ENCODE results near the gene KRI1. TPM values are rescaled to one million over a fixed set of nuclear protein-coding genes. Genes with fewer than 3 reads are reported as not detected.

KRI1 gene
- 21.9 TPM for total RNA-seq

DNA sequence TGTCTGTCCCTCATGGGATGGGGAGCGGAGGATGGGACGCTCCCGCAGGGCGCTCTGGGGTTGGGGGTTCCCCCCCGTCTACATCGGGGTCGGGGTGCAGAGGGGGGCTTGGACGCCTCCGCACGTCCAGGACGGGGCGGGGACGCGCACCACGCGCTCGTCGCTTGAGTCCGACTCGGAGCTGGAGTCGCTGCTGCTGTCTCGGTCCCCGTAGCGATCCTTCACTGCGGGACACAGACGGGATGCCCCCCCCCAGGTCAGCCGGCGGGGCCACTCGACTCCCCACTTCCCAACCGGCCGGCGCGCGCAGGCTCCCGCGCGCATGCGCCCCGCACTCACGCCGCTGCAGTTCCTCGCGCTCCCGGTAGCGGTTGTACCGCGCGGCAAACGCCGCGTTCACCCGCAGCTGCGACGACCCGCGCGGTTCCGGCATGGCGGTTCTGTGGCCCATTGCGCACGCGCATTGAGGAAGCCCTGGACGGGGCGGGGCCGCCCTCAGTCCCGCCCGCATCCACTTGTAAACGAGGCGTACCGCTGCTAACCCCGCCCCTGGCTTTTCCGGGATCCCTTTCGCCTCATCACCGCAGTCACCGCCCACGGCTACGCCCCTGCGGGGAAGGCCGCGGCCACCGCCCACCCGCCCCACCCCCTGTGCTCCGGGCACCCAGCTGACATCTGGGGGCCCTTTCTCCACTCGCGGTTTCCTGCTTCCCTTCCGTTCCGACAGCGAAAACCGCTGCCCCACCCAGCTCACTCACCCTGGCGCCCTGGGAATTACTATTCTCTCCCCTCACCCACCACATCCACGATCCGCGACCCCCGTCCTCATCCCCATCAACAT, at the start of gene KRI1:
KRI1 (minus strand) TSS at position 444 of the 841 bp plus-strand sequence; CDS start at position 433, 11 bp downstream.
- H3K4me1 ChIP-seq, result peaks cover 12 to 26% of the 10 kb centered on the region in 2 donors
- TF ChIP-seq, protein P1, sequence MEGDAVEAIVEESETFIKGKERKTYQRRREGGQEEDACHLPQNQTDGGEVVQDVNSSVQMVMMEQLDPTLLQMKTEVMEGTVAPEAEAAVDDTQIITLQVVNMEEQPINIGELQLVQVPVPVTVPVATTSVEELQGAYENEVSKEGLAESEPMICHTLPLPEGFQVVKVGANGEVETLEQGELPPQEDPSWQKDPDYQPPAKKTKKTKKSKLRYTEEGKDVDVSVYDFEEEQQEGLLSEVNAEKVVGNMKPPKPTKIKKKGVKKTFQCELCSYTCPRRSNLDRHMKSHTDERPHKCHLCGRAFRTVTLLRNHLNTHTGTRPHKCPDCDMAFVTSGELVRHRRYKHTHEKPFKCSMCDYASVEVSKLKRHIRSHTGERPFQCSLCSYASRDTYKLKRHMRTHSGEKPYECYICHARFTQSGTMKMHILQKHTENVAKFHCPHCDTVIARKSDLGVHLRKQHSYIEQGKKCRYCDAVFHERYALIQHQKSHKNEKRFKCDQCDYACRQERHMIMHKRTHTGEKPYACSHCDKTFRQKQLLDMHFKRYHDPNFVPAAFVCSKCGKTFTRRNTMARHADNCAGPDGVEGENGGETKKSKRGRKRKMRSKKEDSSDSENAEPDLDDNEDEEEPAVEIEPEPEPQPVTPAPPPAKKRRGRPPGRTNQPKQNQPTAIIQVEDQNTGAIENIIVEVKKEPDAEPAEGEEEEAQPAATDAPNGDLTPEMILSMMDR (IDR thresholded peaks at IDR 0.05), result peak in 2 of 3 experiments; percentile 17 to 68
- intact Hi-C loops (cut with DNase I), result loop anchor here (1.0 kb wide), 1 partner anchor 63 kb away; no protein-coding TSS in a partner anchor

DNA sequence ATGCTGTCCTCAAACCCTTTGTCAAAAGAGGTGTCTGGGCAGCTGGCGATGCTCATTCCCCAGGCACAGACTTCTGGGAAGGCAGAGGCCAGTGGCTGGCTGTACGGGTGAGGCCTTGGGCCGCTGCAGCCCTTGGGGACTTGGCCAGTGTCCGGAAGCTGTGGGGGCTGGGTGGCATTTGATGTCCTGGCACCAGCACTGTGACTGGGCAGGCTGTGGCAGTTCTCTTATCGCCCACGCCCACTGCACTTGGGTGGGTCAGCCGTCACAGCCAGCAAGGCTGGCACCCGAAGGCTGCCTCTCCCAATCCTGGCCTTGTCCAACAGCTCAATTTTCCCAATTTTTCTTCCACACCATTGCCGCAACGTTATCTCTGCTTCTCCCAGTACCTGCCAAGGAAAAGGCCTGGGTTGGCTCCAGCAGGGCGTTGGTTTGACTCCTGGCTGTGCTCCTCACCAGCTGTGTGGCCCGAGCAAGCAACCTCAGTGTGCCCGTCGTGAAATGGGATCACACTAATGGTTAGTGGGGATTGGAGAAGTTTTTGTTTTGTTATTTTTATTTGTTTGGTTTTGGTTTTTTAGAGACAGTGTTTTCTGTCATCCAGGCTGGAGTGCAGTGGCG, 46.8 kb upstream of the KRI1 start:
- Histone ChIP-seq H3K27me3 (no peaks in the 10 kb centered on the region), H3K4me3 (peak overlapping the region in 1 of 2 donors; percentile 11), H3K4me1 (peaks cover 17 to 31% of the 10 kb centered on the region in 2 donors), H3K9me3 (no peaks in the 10 kb centered on the region), H3K27ac (peak overlapping the region; percentile 66 to 73), H3K36me3 (no peaks in the 10 kb centered on the region)
- DNase-seq (ENCODE audit: low spot score in 2 of 2), result peak; percentile 24 to 92
- intact Hi-C loops (cut with DNase I), result no loop called here
- TF ChIP-seq, protein P1 (IDR thresholded peaks at IDR 0.05), result no peak

More for the DNA sequence above, at the start of gene KRI1:
- peak within 1 kb of the TSS; percentile 78 to 93 for H3K27ac ChIP-seq
- DNase-seq (ENCODE audit: low spot score in 2 of 2), result peak; percentile 94 to 99
- H3K36me3 ChIP-seq, result peaks cover 0 to 8% of the 10 kb centered on the region in 2 donors
- peak within 1 kb of the TSS; percentile 61 to 98 for H3K4me3 ChIP-seq
- H3K27me3 ChIP-seq, result no peaks in the 10 kb centered on the region
- H3K9me3 ChIP-seq, result no peaks in the 10 kb centered on the region

DNA sequence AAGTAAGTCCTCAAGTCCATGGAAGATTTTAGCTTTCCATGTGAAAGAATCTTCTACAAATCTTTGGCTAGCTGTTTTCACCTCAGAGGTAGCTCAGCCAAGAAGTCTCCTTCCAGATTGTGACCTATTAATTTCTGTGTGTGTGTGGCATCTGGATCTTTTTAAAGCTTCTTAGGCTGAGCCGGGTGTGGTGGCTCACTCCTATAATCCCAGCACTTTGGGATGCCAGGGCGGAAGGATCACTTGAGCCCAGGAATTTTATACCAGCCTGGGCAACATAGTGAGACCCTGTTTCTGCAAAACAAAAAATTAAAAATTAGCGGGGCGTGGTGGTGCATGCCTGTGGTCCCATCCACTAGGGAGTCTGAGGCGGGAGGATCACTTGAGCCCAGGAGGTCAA, 46.1 kb upstream of the KRI1 start:
- peak overlapping the region; percentile 66 to 73 for H3K27ac ChIP-seq
- H3K27me3 ChIP-seq, result no peaks in the 10 kb centered on the region
- intact Hi-C loops (cut with DNase I), result no loop called here
- peaks cover 17 to 24% of the 10 kb centered on the region in 2 donors for H3K4me1 ChIP-seq
- no peak for DNase-seq (ENCODE audit: low spot score in 2 of 2)
- H3K36me3 ChIP-seq, result no peaks in the 10 kb centered on the region
- H3K9me3 ChIP-seq, result no peaks in the 10 kb centered on the region
- H3K4me3 ChIP-seq, result no peak overlapping the region
- TF ChIP-seq, protein P1 (IDR thresholded peaks at IDR 0.05), result no peak

DNA sequence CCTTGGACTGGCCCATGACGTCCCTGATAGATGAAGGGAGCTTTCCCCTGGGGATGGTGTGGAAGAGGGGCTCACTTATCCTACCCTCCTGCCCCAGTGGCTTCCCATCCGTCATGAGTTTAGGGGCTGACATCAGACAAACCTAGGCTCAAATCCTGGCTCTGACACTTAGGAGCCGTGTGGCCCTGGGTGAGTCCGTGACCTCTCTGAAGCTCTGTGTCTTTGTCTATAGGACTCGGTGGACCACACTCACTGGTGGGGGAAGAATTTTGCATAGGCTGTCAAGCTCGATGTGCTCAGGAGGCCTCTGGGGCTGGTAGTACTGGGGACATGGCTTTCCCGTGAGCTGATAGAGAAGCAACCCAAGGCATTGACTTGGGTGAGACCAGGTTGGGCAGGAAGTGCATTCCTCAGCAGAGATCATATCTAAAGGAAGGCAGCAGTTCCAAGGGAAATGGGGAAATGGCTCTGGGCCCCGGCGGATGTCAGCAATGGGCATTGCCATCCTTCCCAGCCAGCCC, 38.7 kb upstream of the KRI1 start:
- H3K27me3 ChIP-seq, result no peaks in the 10 kb centered on the region
- TF ChIP-seq, protein P1 (IDR thresholded peaks at IDR 0.05), result no peak

DNA sequence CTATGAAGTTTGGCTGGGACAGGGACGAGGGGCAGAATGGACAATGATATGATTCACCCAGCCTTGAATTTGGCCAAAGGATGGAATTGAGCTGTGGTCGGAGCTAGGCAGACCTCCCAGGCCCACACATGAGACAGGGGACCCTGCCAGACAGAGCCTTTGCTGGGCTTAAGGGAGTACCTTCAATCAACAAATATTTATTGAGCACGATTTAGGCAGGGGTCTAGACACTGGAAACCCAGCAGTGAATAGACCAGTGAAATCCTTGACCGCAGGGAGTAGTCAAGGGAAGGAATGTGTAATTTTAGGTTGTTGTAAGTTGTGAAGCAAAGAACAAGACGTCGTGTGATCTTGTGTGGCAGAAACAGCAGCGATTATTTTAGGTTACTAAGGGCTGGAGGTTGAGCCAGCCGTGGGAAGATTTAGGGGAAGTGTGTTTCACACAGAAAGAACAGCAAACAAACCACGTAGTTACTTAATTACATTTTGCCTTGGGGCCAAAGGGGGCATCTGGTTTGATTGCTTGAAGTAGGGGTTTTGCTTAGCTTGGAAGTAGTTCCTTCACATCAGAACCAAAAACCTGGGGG, 38.2 kb upstream of the KRI1 start:
- intact Hi-C loops (cut with DNase I), result loop anchor here (2.0 to 5.0 kb wide), 2 partner anchors 21 to 38 kb away; partner anchors contain the start of gene SLC44A2
- DNase-seq (ENCODE audit: low spot score in 2 of 2), result peak in 1 of 2 donors; percentile 75
- peak overlapping the region; percentile 97 to 99 for H3K4me3 ChIP-seq
- H3K9me3 ChIP-seq, result no peaks in the 10 kb centered on the region
- H3K4me1 ChIP-seq, result peaks cover 14 to 26% of the 10 kb centered on the region in 2 donors
- H3K27me3 ChIP-seq, result no peaks in the 10 kb centered on the region
- peak overlapping the region; percentile 98 to 99 for H3K27ac ChIP-seq
- H3K36me3 ChIP-seq, result no peaks in the 10 kb centered on the region
- TF ChIP-seq, protein P1 (IDR thresholded peaks at IDR 0.05), result no peak

More for the DNA sequence above, 38.7 kb upstream of the KRI1 start:
- Histone ChIP-seq H3K9me3 (no peaks in the 10 kb centered on the region), H3K4me3 (peak overlapping the region; percentile 97 to 99), H3K36me3 (no peaks in the 10 kb centered on the region), H3K27ac (peak overlapping the region; percentile 98 to 99), H3K4me1 (peaks cover 14 to 26% of the 10 kb centered on the region in 2 donors)
- intact Hi-C loops (cut with DNase I), result loop anchor here (5.0 kb wide), 1 partner anchor 38 kb away; no protein-coding TSS in a partner anchor
- no peak for DNase-seq (ENCODE audit: low spot score in 2 of 2)
